GM18909 (cell line): Measurements from ENCODE around the gene ZNF587.
"Not testable (repeated sequence)": the region's sequence is repeated elsewhere in the genome, so short reads cannot be mapped to it uniquely, and the experiment has no call there.

Experiments used
- ATAC-seq: cut with Tn5 transposase; IDR thresholded peaks from one replicate; pipeline ENCODE4 v1.9.1; 2021; ENCODE audit warnings: mild to moderate bottlenecking; ENCODE audit not compliant: unreplicated experiment, poor library complexity

Gene ZNF587

DNA sequence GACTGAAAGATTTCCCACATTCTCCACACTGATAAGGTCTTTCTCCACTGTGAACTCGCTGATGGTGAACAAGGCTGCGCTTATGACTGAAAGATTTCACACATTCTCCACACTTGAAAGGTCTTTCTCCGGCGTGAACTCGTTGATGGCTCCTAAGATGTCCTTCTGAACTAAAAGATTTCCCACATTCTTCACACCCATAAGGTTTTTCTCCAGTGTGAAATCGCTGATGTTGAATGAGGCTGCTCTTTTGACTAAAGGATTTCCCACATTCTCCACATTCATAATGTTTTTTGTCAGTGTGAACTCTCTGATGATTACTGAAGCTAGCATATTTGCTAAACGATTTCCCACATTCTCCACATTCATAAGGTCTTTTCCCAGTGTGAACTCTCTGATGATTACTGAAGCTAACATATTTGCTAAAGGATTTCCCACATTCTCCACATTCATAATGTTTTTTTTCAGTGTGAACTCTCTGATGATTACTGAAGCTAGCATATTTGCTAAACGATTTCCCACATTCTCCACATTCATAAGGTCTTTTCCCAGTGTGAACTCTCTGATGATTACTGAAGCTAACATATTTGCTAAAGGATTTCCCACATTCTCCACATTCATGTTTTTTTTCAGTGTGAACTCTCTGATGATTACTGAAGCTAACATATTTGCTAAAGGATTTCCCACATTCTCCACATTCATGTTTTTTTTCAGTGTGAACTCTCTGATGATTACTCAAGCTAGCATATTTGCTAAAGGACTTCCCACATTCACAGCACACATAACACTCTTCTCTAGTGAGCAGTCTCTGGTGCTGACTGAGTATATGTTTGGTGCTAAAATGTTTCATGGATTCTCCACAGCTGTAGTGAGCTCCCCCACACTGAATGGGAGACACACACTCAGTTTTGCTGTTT lies 24.5 kb downstream of the ZNF587 start:
- ATAC-seq, result not testable (repeated sequence)

- ATAC-seq, result no peak
These were observed 36.4 kb downstream of the ZNF587 start for GRCh38 chr19:57886046-57886445.

GRCh38 chr19:57887195-57887941 lies 37.7 kb downstream of the ZNF587 start:
- ATAC-seq, result no peak

- no peak for ATAC-seq
These were observed 38.5 kb downstream of the ZNF587 start for GRCh38 chr19:57888107-57888559.

DNA sequence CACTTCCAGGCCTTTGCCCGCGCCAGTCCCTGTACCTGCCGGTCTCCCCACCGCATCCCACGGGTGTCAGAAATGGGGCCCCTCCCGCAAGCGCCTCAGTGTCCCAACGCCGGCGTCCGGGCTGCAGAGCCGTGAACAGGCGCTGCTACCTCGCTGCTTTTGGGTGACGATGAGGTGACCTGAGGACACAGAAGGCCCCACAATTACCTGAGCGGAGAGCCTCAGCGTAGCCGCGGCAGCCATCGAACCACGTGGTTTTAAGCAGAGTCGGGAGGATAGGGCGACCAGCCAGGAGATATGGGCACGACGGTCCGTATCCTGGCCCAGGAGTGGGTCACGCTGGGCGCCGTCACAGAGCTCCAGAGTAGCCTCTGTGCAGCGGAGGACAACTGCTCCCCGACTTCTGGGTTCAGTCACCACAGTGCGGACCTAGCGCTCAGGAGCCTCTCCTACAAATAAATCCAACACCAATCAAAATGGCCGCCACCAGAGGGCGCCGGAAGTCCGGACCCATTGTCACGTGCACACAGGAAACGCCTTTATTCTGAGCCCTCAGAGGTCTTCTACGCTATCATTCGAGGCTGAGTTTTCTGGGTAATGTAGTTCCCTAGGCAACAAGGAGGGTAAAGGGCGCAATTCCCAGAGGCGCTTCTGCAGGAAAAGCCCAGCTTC lies 39.0 kb downstream of the ZNF587 start, which contains the start of gene ZNF814:
Gene ZNF814, minus strand, starts transcription at position 478 of the 672 bp plus-strand sequence. Its CDS starts 235 bp downstream, at position 243.
- peak; percentile 67 for ATAC-seq

- ATAC-seq, result not testable (repeated sequence)
These were observed 41.0 kb downstream of the ZNF587 start for GRCh38 chr19:57890706-57891105.

DNA sequence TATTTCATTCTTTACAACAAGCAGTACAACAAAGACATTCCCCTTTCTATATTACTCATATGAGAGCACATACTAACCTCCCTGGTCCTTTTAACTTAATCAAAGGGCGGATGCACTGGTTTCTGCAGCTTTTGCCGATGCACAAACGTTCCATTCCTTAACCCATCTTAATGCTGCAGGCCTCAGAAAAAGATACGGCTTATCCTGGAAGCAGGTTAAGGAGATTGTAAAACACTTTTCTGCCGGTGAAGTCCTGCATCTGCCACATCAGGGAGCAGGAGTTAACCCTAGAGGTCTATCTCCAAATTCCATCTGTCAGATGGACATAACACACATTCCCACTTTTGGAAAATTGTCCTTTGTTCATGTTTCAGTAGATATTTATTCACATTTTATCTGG lies 50.7 kb downstream of the ZNF587 start:
- no peak for ATAC-seq

- ATAC-seq, result no peak
These were observed 54.0 kb downstream of the ZNF587 start for GRCh38 chr19:57903618-57904184.

DNA sequence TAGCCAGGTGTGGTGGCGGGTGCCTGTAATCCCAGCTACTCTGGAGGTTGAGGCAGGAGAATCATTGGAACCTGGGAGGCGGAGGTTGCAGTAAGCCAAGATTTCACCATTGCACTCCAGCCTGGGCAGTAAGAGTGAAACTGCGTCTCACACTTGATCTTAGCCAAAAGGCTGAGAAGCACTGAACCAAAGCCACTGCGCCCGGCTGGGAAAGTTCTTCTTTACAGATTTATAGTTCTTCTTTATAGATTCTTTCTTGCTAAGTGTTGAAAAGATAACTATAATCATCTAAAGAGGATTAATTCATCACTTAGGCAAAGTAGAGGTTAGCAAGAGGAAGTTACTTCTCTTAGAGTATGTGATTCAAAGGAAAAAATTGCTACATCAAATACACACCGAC lies 55.6 kb downstream of the ZNF587 start:
- no peak for ATAC-seq

GRCh38 chr19:57907394-57907793 lies 57.7 kb downstream of the ZNF587 start:
- no peak for ATAC-seq

DNA sequence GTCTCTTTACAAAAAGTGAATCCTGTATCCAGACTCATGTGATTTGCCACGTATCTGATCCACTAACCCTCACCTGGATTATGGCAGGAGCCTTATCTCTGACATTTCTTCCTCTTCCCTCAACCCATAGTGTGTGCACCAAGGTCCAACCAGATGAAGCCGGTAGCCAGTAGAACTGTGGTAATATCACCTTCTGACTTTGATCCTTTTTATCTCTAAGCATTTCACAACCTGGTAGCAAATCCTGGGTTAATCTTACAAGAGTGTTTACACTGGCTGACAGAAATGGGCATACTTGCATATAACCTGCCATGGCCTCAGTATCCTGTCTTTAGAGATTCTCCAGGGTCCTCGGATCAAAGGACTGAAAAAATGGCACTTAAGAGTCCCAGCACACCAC lies 64.9 kb downstream of the ZNF587 start:
- no peak for ATAC-seq
